Gastroesophageal sphincter (tissue), 4 donors: Measurements from ENCODE around the gene KRT25. TPM values are rescaled to one million over a fixed set of nuclear protein-coding genes. Genes with fewer than 3 reads are reported as not detected.
"Not testable (repeated sequence)": the region's sequence is repeated elsewhere in the genome, so short reads cannot be mapped to it uniquely, and the experiment has no call there.

Source experiments
- ATAC-seq: fragments of 150-250 bp; one replicate; pipeline ENCODE4 v1.9.1; 2016; ENCODE audit warnings: mild to moderate bottlenecking, moderate library complexity
- H3K27ac ChIP-seq, 4 donors: fragments of 200-600 bp; sonication (generic) in 3 of 4; 1 replicate in 3 of 4; 2 replicates in 1 of 4; pipeline ENCODE4 v1.5.1; 2016 to 2019
- H3K27me3 ChIP-seq: fragments of 200-600 bp; sonication (generic); one replicate; pipeline ENCODE4 v1.5.1; 2019
- H3K36me3 ChIP-seq, 2 donors: fragments of 200-600 bp; sonication (generic); one replicate each; pipeline ENCODE4 v1.5.1; 2019; ENCODE audit warnings: control low read depth in 1 of 2
- H3K4me1 ChIP-seq, 3 donors: fragments of 200-600 bp; sonication (generic); 1 replicate in 2 of 3; 2 replicates in 1 of 3; pipeline ENCODE4 v1.5.1; 2016 to 2019; ENCODE audit warnings: control low read depth in 2 of 3
- H3K4me3 ChIP-seq, 2 donors: fragments of 200-600 bp; sonication (generic); one replicate each; pipeline ENCODE4 v1.5.1; 2019; ENCODE audit warnings: mild to moderate bottlenecking in 1 of 2, moderate library complexity in 1 of 2
- H3K9me3 ChIP-seq, 3 donors: fragments of 200-600 bp; sonication (generic); one replicate each; pipeline ENCODE4 v1.5.1; 2017 to 2019; ENCODE audit warnings: control low read depth in 2 of 3
- CTCF ChIP-seq, 4 experiments: fragments of 200-600 bp in 2 of 4; fragments of 450-650 bp in 2 of 4; sonication (generic) in 1 of 4; IDR thresholded peaks; one replicate each; pipeline ENCODE4 v1.5.1; 2017 to 2019; ENCODE audit warnings: antibody characterized with exemption in 4 of 4, mild to moderate bottlenecking in 2 of 4, moderate library complexity in 2 of 4
- EP300 ChIP-seq: sonication (generic); formaldehyde crosslinking; IDR thresholded peaks from one replicate; pipeline ENCODE4 v1.6.1; 2017; ENCODE audit warnings: antibody characterized with exemption, mild to moderate bottlenecking
- POLR2A ChIP-seq, 2 donors: fragments of 450-650 bp; IDR thresholded peaks; one replicate each; pipeline ENCODE4 v1.6.1; 2017; ENCODE audit warnings: antibody characterized with exemption in 2 of 2, mild to moderate bottlenecking in 2 of 2, moderate library complexity in 1 of 2
- POLR2AphosphoS5 ChIP-seq: sonication (generic); formaldehyde crosslinking; IDR thresholded peaks from one replicate; pipeline ENCODE4 v1.6.1; 2017; ENCODE audit warnings: antibody characterized with exemption
- WGBS, 2 donors: methylation state at CpG; one replicate each; pipeline ENCODE4 v1.1.5; 2018; ENCODE audit warnings: low coverage in 1 of 2; 5-methylcytosine and 5-hydroxymethylcytosine counted together
- total RNA-seq, 4 donors: library from RNA; depleted of rRNA; stranded (reverse); fragments of >200 nt; gene quantifications; one replicate each; pipeline ENCODE4 v1.1.0, GENCODE V29; 2016

The KRT25 gene
- total RNA-seq, 4 donors from 2014 or later = not detected

- ATAC-seq = no peak
- no peak for TF ChIP-seq POLR2AphosphoS5
- no peak for TF ChIP-seq EP300
- no peak for TF ChIP-seq CTCF (IDR thresholded peaks at IDR 0.05)
- TF ChIP-seq POLR2A (IDR thresholded peaks at IDR 0.05) = no peak
- peaks cover 0 to 53% (median 0%) of the 10 kb centered on the region in 3 donors for H3K9me3 ChIP-seq
Observed at GRCh38 chr17:40760105-40761016, 5.2 kb upstream of the KRT25 start.

GRCh38 chr17:40753804-40754203 lies 1.3 kb downstream of the KRT25 start:
- 90 to 91% methylated on average over 3 of the region's 3 CpGs for WGBS, 2 donors

More at GRCh38 chr17:40760105-40761016, 5.2 kb upstream of the KRT25 start:
- no peak overlapping the region for H3K27ac ChIP-seq
- no peaks in the 10 kb centered on the region for H3K27me3 ChIP-seq
- H3K36me3 ChIP-seq = no peaks in the 10 kb centered on the region
- WGBS, 2 donors = 13 to 29% methylated on average over 1 of the region's 1 CpG
- no peak overlapping the region for H3K4me3 ChIP-seq
- no peaks in the 10 kb centered on the region for H3K4me1 ChIP-seq

GRCh38 chr17:40751065-40751464 lies 4.1 kb downstream of the KRT25 start:
- no peak overlapping the region for H3K4me3 ChIP-seq
- no peaks in the 10 kb centered on the region for H3K4me1 ChIP-seq
- no peak for ATAC-seq
- TF ChIP-seq CTCF (IDR thresholded peaks at IDR 0.05) (no peak), EP300 (no peak), POLR2A (IDR thresholded peaks at IDR 0.05) (no peak), POLR2AphosphoS5 (no peak)
- H3K9me3 ChIP-seq = no peaks in the 10 kb centered on the region
- no peak overlapping the region for H3K27ac ChIP-seq
- 80 to 83% methylated on average over 7 to 11 of the region's 14 CpGs for WGBS, 2 donors
- H3K36me3 ChIP-seq = no peaks in the 10 kb centered on the region
- H3K27me3 ChIP-seq = peaks cover 32% of the 10 kb centered on the region

More at GRCh38 chr17:40753804-40754203, 1.3 kb downstream of the KRT25 start:
- H3K4me1 ChIP-seq = no peaks in the 10 kb centered on the region
- no peaks in the 10 kb centered on the region for H3K9me3 ChIP-seq
- H3K36me3 ChIP-seq = no peaks in the 10 kb centered on the region
- TF ChIP-seq POLR2A (IDR thresholded peaks at IDR 0.05) = no peak
- TF ChIP-seq CTCF (IDR thresholded peaks at IDR 0.05) = no peak
- no peak for TF ChIP-seq POLR2AphosphoS5
- TF ChIP-seq EP300 = no peak
- H3K4me3 ChIP-seq = no peak overlapping the region
- no peak for ATAC-seq
- peaks cover 25% of the 10 kb centered on the region for H3K27me3 ChIP-seq
- H3K27ac ChIP-seq = no peak overlapping the region

GRCh38 chr17:40750391-40750790 lies 4.7 kb downstream of the KRT25 start:
- Histone ChIP-seq H3K36me3 (no peaks in the 10 kb centered on the region), H3K4me1 (no peaks in the 10 kb centered on the region), H3K27me3 (peaks cover 32% of the 10 kb centered on the region), H3K27ac (no peak overlapping the region), H3K4me3 (no peak overlapping the region), H3K9me3 (no peaks in the 10 kb centered on the region)
- no peak for TF ChIP-seq CTCF (IDR thresholded peaks at IDR 0.05)
- TF ChIP-seq POLR2A (IDR thresholded peaks at IDR 0.05) = no peak
- no peak for TF ChIP-seq POLR2AphosphoS5
- no peak for TF ChIP-seq EP300
- no peak for ATAC-seq
- WGBS, 2 donors = 33% methylated on average over 4 of the region's 6 CpGs; no CpG with 5 or more reads in 1 of the 2 donors

- not testable (repeated sequence) for H3K4me1 ChIP-seq, H3K4me3 ChIP-seq, H3K36me3 ChIP-seq, H3K27ac ChIP-seq, ATAC-seq, H3K9me3 ChIP-seq
- peaks cover 44% of the 10 kb centered on the region for H3K27me3 ChIP-seq
- 71 to 100% methylated on average over 1 of the region's 1 CpG for WGBS, 2 donors
Observed at GRCh38 chr17:40748666-40749065, 6.5 kb downstream of the KRT25 start.
